Suprapubic skin (tissue), 4 donors: Measurements from ENCODE around the gene PCBP3. TPM values are rescaled to one million over a fixed set of nuclear protein-coding genes. Genes with fewer than 3 reads are reported as not detected.
A peak's percentile ranks its signal among the peaks of the same experiment; 100 is the strongest.
"Not testable (repeated sequence)": the region's sequence is repeated elsewhere in the genome, so short reads cannot be mapped to it uniquely, and the experiment has no call there.

Source experiments
- DNase-seq, 2 donors: peaks; one replicate each; pipeline ENCODE4 v3.0.0-alpha.2; 2019; ENCODE audit warnings: low spot score in 2 of 2
- H3K27ac ChIP-seq: fragments of 200-600 bp; sonication (generic); one replicate; pipeline ENCODE4 v1.5.1; 2019
- H3K27me3 ChIP-seq: fragments of 200-600 bp; sonication (generic); one replicate; pipeline ENCODE4 v1.5.1; 2019
- H3K36me3 ChIP-seq: fragments of 200-600 bp; sonication (generic); one replicate; pipeline ENCODE4 v1.5.1; 2019
- H3K4me1 ChIP-seq: fragments of 200-600 bp; sonication (generic); one replicate; pipeline ENCODE4 v1.5.1; 2019
- H3K4me3 ChIP-seq: fragments of 200-600 bp; sonication (generic); one replicate; pipeline ENCODE4 v1.5.1; 2019; ENCODE audit warnings: mild to moderate bottlenecking
- H3K9me3 ChIP-seq: fragments of 200-600 bp; sonication (generic); one replicate; pipeline ENCODE4 v1.5.1; 2019
- CTCF ChIP-seq, 2 donors: fragments of 200-600 bp in 1 of 2; fragments of 450-650 bp in 1 of 2; sonication (generic) in 1 of 2; IDR thresholded peaks; one replicate each; pipeline ENCODE4 v1.5.1; 2016 to 2019; ENCODE audit warnings: antibody characterized with exemption in 2 of 2, mild to moderate bottlenecking in 1 of 2, moderate library complexity in 1 of 2
- EP300 ChIP-seq: sonication (generic); formaldehyde crosslinking; IDR thresholded peaks from one replicate; pipeline ENCODE4 v1.6.1; 2017; ENCODE audit warnings: antibody characterized with exemption
- POLR2A ChIP-seq, 2 donors: fragments of 450-650 bp; IDR thresholded peaks; one replicate each; pipeline ENCODE4 v1.6.1; 2017; ENCODE audit warnings: antibody characterized with exemption in 2 of 2, mild to moderate bottlenecking in 2 of 2, moderate library complexity in 2 of 2
- POLR2AphosphoS5 ChIP-seq, 3 donors: sonication (generic); formaldehyde crosslinking; IDR thresholded peaks; one replicate each; pipeline ENCODE4 v1.6.1; 2017; ENCODE audit warnings: antibody characterized with exemption in 3 of 3
- WGBS: methylation state at CpG from one replicate; pipeline ENCODE4 v1.1.5; 2018; 5-methylcytosine and 5-hydroxymethylcytosine counted together
- total RNA-seq, 4 donors: library from RNA; depleted of rRNA; stranded (reverse); fragments of >200 nt; gene quantifications; one replicate each; pipeline ENCODE4 v1.1.0, GENCODE V29; 2016

The PCBP3 gene
- total RNA-seq, 4 donors from 2014 or later: 0.97 to 7.3 (median 2.7) TPM

- DNase-seq: no peak
Observed at GRCh38 chr21:45828580-45829570, 185.3 kb downstream of the PCBP3 start.

DNA sequence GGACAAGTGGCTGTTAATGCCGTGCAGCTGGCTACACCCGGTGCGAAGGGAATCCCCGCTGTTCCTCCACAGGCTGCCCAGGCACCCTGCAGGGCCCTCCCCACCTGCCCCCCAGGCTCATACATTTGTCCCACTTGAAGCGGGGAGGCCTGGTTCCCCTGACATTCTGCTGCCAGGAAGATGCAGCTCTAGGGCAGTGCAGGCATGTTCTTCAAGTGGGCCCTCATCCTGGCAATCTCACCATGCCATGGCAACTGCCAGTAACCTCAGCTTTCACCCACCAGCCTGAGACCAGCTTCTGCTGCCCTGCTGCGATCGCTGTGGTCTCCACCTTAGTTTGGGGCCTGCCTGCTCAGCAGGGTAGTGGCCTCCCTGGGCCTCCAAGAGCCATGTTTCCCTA is 186.1 kb downstream of the PCBP3 start:
- no peak overlapping the region for H3K27ac ChIP-seq

More at GRCh38 chr21:45828580-45829570, 185.3 kb downstream of the PCBP3 start:
- WGBS: 84% methylated on average over 10 of the region's 26 CpGs
- TF ChIP-seq CTCF (IDR thresholded peaks at IDR 0.05): no peak
- TF ChIP-seq EP300: no peak
- TF ChIP-seq POLR2A (IDR thresholded peaks at IDR 0.05): no peak
- TF ChIP-seq POLR2AphosphoS5 (IDR thresholded peaks at IDR 0.05): no peak
- H3K4me3 ChIP-seq: no peak overlapping the region
- no peak overlapping the region for H3K27ac ChIP-seq
- H3K36me3 ChIP-seq: no peaks in the 10 kb centered on the region
- H3K4me1 ChIP-seq: no peaks in the 10 kb centered on the region
- no peaks in the 10 kb centered on the region for H3K9me3 ChIP-seq
- H3K27me3 ChIP-seq: peaks cover 5% of the 10 kb centered on the region

DNA sequence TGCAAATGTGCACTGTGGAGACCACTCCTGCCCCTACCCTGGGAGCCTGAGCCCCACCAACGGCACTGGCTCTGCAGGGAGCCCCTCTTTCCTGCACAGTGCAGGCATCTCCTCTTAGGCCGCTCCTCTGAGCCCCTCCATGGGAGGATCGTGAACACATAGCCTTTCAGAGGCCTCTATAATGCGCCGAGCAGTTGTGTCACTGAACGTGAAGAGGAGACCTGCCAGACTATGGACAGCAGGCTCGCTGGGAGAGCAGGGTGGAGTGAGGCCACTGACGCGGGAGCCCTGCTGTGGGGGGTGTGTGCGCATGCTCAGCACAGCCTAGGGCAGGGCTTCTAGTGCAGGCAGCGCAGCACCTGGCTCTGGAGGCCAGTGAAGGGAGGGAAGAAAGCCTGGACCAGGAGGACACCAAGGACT is 186.7 kb downstream of the PCBP3 start:
- TF ChIP-seq EP300: no peak
- TF ChIP-seq POLR2A (IDR thresholded peaks at IDR 0.05): no peak
- no peak for TF ChIP-seq POLR2AphosphoS5 (IDR thresholded peaks at IDR 0.05)
- TF ChIP-seq CTCF (IDR thresholded peaks at IDR 0.05): no peak
- Histone ChIP-seq H3K4me1 (no peaks in the 10 kb centered on the region), H3K36me3 (no peaks in the 10 kb centered on the region), H3K27me3 (no peaks in the 10 kb centered on the region), H3K27ac (no peak overlapping the region), H3K4me3 (no peak overlapping the region), H3K9me3 (no peaks in the 10 kb centered on the region)
- 84% methylated on average over 11 of the region's 11 CpGs for WGBS
- peak in 1 of 2 donors; percentile 60 for DNase-seq

More for the DNA sequence above, 186.1 kb downstream of the PCBP3 start:
- DNase-seq: no peak
- TF ChIP-seq POLR2AphosphoS5 (IDR thresholded peaks at IDR 0.05) (no peak), POLR2A (IDR thresholded peaks at IDR 0.05) (no peak), EP300 (no peak), CTCF (IDR thresholded peaks at IDR 0.05) (no peak)
- no peaks in the 10 kb centered on the region for H3K27me3 ChIP-seq
- WGBS: 96% methylated on average over 3 of the region's 7 CpGs
- no peaks in the 10 kb centered on the region for H3K36me3 ChIP-seq
- H3K9me3 ChIP-seq: no peaks in the 10 kb centered on the region
- no peak overlapping the region for H3K4me3 ChIP-seq
- no peaks in the 10 kb centered on the region for H3K4me1 ChIP-seq

DNA sequence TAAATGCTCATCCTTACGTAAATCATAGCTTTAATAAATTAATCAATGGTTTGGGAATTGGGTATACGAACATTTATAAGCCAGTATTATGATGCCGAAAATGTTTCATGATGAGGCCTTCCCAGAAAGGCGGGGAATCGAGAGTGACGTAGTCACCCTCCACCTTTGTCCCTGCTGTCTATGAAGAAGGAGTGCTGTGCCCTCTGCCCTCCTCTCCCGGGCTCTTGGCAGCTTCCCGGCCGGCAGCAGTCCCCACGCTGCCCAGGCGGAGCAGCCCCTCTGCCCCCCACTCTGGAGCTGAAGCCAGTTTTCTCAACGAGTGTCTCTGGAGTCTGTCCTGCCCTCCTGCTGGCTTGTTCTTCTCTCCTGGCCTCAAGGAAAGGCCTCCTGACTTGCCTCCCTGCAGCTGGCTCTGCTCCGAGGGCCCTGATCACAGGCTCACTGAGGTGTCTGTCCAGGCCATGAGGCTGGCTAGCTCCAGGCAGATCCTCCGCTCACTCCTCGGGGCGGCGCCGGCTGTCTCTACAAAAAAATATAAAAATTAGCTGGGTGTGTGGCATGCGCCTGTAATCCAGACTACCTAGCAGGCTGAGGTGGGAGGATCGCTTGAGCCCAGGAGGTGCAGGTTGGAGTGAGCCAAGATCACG is 187.3 kb downstream of the PCBP3 start:
- H3K36me3 ChIP-seq: no peaks in the 10 kb centered on the region
- no peaks in the 10 kb centered on the region for H3K27me3 ChIP-seq
- WGBS: 87% methylated on average over 21 of the region's 21 CpGs
- no peak overlapping the region for H3K4me3 ChIP-seq
- TF ChIP-seq EP300 (no peak), POLR2A (IDR thresholded peaks at IDR 0.05) (no peak), POLR2AphosphoS5 (IDR thresholded peaks at IDR 0.05) (no peak)
- H3K9me3 ChIP-seq: no peaks in the 10 kb centered on the region
- DNase-seq: peak in 1 of 2 donors; percentile 57
- H3K27ac ChIP-seq: no peak overlapping the region
- H3K4me1 ChIP-seq: no peaks in the 10 kb centered on the region

DNA sequence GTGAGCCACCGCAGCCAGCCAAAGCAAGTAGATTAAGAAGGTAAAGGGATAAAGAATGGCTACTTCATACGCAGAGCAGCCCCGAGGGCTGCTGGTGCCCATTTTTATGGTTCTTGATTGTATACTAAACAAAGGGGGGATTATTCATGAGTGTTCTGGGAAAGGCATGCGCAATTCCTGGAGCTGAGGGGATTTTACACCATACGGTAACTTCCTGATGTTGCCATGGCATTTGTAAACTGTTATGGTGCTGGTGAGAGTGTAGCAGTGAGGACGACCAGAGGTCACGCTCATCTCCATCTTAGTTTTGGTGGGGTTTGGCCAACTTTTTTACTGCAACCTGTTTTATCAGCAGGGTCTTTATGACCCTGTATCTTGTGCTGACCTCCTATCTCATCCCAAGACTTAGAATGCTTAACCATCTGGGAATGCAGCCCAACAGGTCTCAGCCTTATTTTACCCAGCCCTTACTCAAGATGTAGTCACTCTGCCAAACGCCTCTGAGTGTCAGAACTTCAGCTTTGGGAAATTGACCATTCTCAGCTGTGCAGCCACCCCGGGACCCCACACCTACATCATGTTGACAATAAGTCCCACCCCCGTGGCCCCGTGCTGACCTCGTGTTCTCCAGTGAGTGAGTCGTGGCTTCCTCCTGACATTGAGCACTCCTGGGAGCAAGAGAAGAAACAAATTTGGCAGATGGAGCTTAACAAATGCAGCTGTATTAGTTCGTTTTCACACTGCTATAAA is 188.6 kb downstream of the PCBP3 start:
- DNase-seq: peak in 1 of 2 donors; percentile 43
- no peaks in the 10 kb centered on the region for H3K9me3 ChIP-seq
- 68% methylated on average over 14 of the region's 14 CpGs for WGBS

DNA sequence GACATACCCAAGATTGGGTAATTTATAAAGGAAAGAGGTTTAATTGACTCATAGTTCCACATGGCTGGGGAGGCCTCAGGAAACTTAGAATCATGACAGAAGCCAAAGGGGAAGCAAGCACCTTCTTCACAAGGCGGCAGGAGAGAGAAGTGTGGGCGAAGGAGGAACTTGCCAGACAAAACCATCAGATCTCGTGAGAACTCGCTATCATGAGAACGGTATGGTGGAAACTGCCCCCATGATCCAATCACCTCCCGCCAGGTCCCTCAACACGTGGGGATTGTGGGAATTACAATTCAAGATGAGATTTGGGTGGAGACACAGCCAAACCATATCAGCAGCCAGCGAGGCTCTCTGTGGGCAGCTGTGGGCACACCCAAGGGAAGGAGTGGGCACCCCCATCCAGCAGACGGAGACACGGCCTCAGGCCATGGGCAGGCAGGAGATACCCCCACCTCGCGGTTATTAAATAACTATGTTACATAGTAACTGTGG is 189.3 kb downstream of the PCBP3 start:
- 93% methylated on average over 12 of the region's 12 CpGs for WGBS

More for the DNA sequence above, 188.6 kb downstream of the PCBP3 start:
- no peaks in the 10 kb centered on the region for H3K4me1 ChIP-seq
- no peaks in the 10 kb centered on the region for H3K27me3 ChIP-seq
- no peak overlapping the region for H3K4me3 ChIP-seq
- H3K27ac ChIP-seq: no peak overlapping the region
- TF ChIP-seq EP300 (no peak), CTCF (IDR thresholded peaks at IDR 0.05) (no peak), POLR2AphosphoS5 (IDR thresholded peaks at IDR 0.05) (no peak)
- no peaks in the 10 kb centered on the region for H3K36me3 ChIP-seq

More for the DNA sequence above, 189.3 kb downstream of the PCBP3 start:
- H3K36me3 ChIP-seq, H3K27ac ChIP-seq, H3K4me3 ChIP-seq, H3K9me3 ChIP-seq, H3K27me3 ChIP-seq, H3K4me1 ChIP-seq: not testable (repeated sequence)
- DNase-seq: peak in 1 of 2 donors; percentile 43
